GM12878 (cell line): ENCODE measurements around the gene ATP12A. TPM values are rescaled to one million over a fixed set of nuclear protein-coding genes. Genes with fewer than 3 reads are reported as not detected.

Source experiments
- ATAC-seq: fragments of 200-7000 bp; cut with Tn5 transposase; 3 replicates; pipeline ENCODE4 v1.9.1; 2020; ENCODE audit warnings: mild to moderate bottlenecking, moderate library complexity
- BruUV-seq: library from RNA; stranded (reverse); fragments of 400-500 nt; replicated peaks from 2 replicates; lab custom pipeline; 2021; lab: Mats Ljungman, UMichigan
- CTCF ChIA-PET: fragments of 300-600 bp; sonication (Branson Sonifier 250); formaldehyde crosslinking; extraction: SDS; loops from one replicate; lab custom pipeline; 2021; ENCODE audit warnings: inconsistent platforms; lab: Yijun Ruan, JAX
- POLR2A ChIA-PET: fragments of 350-600 bp; formaldehyde crosslinking; extraction: SDS; loops from one replicate; lab custom pipeline; 2021; ENCODE audit warnings: inconsistent platforms; lab: Charles Lee
- RAD21 ChIA-PET: fragments of 300-600 bp; sonication (Branson Sonifier 250); formaldehyde crosslinking; loops from one replicate; lab custom pipeline; 2023; ENCODE audit warnings: antibody characterized with exemption; ENCODE audit not compliant: unreplicated experiment; lab: Charles Lee
- SMC1A ChIA-PET: fragments of 300-600 bp; sonication (Branson Sonifier 250); formaldehyde crosslinking; loops from one replicate; lab custom pipeline; 2023; ENCODE audit not compliant: unreplicated experiment, uncharacterized antibody; lab: Charles Lee
- DNase-seq: peaks from one replicate; pipeline ENCODE4 v3.0.0-alpha.2; 2011; ENCODE audit warnings: low read depth, low spot score
- FAIRE-seq: peaks from 3 replicates; lab custom pipeline; 2011; peaks lifted over from hg19 to GRCh38; lab: Jason Lieb, UNC
- H2AFZ ChIP-seq: 2 replicates; pipeline ENCODE4 v1.6.0; 2011; ENCODE audit warnings: low read depth, low read length, control low read depth; ENCODE audit not compliant: control insufficient read depth
- H3K27ac ChIP-seq: 2 replicates; pipeline ENCODE4 v1.5.1; 2011; ENCODE audit warnings: control low read depth; ENCODE audit not compliant: control insufficient read depth, insufficient read depth
- H3K27me3 ChIP-seq, 2 experiments: replicated peaks in 1 of 2; 2 replicates each; pipeline versions ENCODE4 v1.6.0 to v1.6.1; 2011; ENCODE audit warnings: low read length in 1 of 2; ENCODE audit not compliant: control insufficient read depth in 2 of 2, insufficient read depth in 2 of 2
- H3K36me3 ChIP-seq, 2 experiments: 2 replicates each; pipeline ENCODE4 v1.5.1; 2011; ENCODE audit warnings: low read length in 1 of 2; ENCODE audit not compliant: control insufficient read depth in 2 of 2, insufficient read depth in 2 of 2
- H3K4me1 ChIP-seq: 2 replicates; pipeline ENCODE4 v1.6.1; 2011; ENCODE audit warnings: mild to moderate bottlenecking, low read length, moderate library complexity, mixed read lengths; ENCODE audit not compliant: control insufficient read depth, insufficient read depth
- H3K4me2 ChIP-seq: 2 replicates; pipeline ENCODE4 v1.6.0; 2011; ENCODE audit warnings: control low read depth; ENCODE audit not compliant: control insufficient read depth, insufficient read depth
- H3K4me3 ChIP-seq: fragments of 200-600 bp; sonication (generic); 2 replicates; pipeline ENCODE4 v1.5.1; 2016
- H3K79me2 ChIP-seq: 2 replicates; pipeline ENCODE4 v1.6.0; 2011; ENCODE audit warnings: low read length; ENCODE audit not compliant: control insufficient read depth, insufficient read depth
- H3K9ac ChIP-seq: 2 replicates; pipeline ENCODE4 v1.8.0; 2011; ENCODE audit warnings: low read length, control low read depth, mixed read lengths; ENCODE audit not compliant: control insufficient read depth, insufficient read depth
- H3K9me3 ChIP-seq: replicated peaks from 3 replicates; pipeline ENCODE4 v1.5.1; 2011; ENCODE audit warnings: mild to moderate bottlenecking, low read length; ENCODE audit not compliant: control insufficient read depth, insufficient read depth
- H4K20me1 ChIP-seq: 2 replicates; pipeline ENCODE4 v1.6.0; 2011; ENCODE audit not compliant: control insufficient read depth, insufficient read depth
- CHD2 ChIP-seq: IDR thresholded peaks from 2 replicates; pipeline ENCODE4 v1.6.1; 2011; ENCODE audit warnings: low read depth, low read length, improper control_type of control experiment, borderline replicate concordance
- CUX1 ChIP-seq: IDR thresholded peaks from 2 replicates; pipeline ENCODE4 v1.6.1; 2012; ENCODE audit warnings: improper control_type of control experiment, low read depth, low read length; ENCODE audit not compliant: insufficient replicate concordance
- FOXM1 ChIP-seq: IDR thresholded peaks from 2 replicates; pipeline ENCODE4 v1.6.1; 2012; ENCODE audit warnings: low read depth, mild to moderate bottlenecking, inconsistent platforms, low read length, moderate library complexity
- GABPA ChIP-seq: IDR thresholded peaks from 2 replicates; pipeline ENCODE4 v1.6.1; 2014; ENCODE audit warnings: antibody characterized with exemption, low read depth, mild to moderate bottlenecking, inconsistent platforms
- HSF1 ChIP-seq: fragments of 150-350 bp; IDR thresholded peaks from 2 replicates; pipeline ENCODE4 v1.6.1; 2014; ENCODE audit warnings: mild to moderate bottlenecking, low read depth, low read length
- IRF3 ChIP-seq: fragments of 450-650 bp; IDR thresholded peaks from 2 replicates; pipeline ENCODE4 v1.6.1; 2014; ENCODE audit warnings: mild to moderate bottlenecking
- KLF5 ChIP-seq: fragments of 450-650 bp; IDR thresholded peaks from 2 replicates; pipeline ENCODE4 v1.6.1; 2014; ENCODE audit warnings: mild to moderate bottlenecking; ENCODE audit not compliant: partially characterized antibody
- MEF2B ChIP-seq: fragments of 450-650 bp; IDR thresholded peaks from 2 replicates; pipeline ENCODE4 v1.6.1; 2018; ENCODE audit warnings: mild to moderate bottlenecking, moderate library complexity; ENCODE audit not compliant: partially characterized antibody, poor library complexity, severe bottlenecking
- REST ChIP-seq: IDR thresholded peaks from 2 replicates; pipeline ENCODE4 v1.6.1; 2012; ENCODE audit warnings: mild to moderate bottlenecking, low read depth, low read length
- TCF3 ChIP-seq: IDR thresholded peaks from 2 replicates; pipeline ENCODE4 v1.6.1; 2012; ENCODE audit warnings: low read depth, mild to moderate bottlenecking, low read length, borderline replicate concordance; ENCODE audit not compliant: insufficient read depth
- TCF7 ChIP-seq: IDR thresholded peaks from 2 replicates; pipeline ENCODE4 v1.6.1; 2014; ENCODE audit warnings: antibody characterized with exemption, borderline replicate concordance
- WGBS: methylation state at CpG from one replicate; pipeline ENCODE4 v1.1.6; 2016; ENCODE audit warnings: low lambda C conversion rate; ENCODE audit not compliant: insufficient replicate concordance, insufficient coverage; ENCODE audit errors: missing lambda C conversion rate; 5-methylcytosine and 5-hydroxymethylcytosine counted together
- in situ Hi-C: fragments of 300-500 bp; cut with MboI; formaldehyde crosslinking; loops from 9 replicates; pipeline ENCODE4 v1.14.3; 2018; ENCODE audit warnings: mixed read lengths
- intact Hi-C: fragments of 100-400 bp; cut with micrococcal nuclease; formaldehyde crosslinking; loops from one replicate; pipeline ENCODE4 v1.14.2; 2022; ENCODE audit not compliant: unreplicated experiment
- polyA plus RNA-seq, 11 experiments: library from polyadenylated mRNA; depleted of rRNA in 4 of 11; unstranded in 6 of 11; stranded (reverse) in 5 of 11; fragments of >200 nt; fragmentation: Nextera tagmentation in 4 of 11; fragmentation: Illumina TruSeq in 1 of 11; extraction: Ambion mirVana in 4 of 11; extraction: Trizol in 1 of 11; gene quantifications; 1 replicate in 1 of 11; 2 replicates in 10 of 11; pipeline versions ENCODE4 v1.2.1 to v1.2.3, GENCODE V29; 2011 to 2016; ENCODE audit warnings: inconsistent platforms in 2 of 11, missing spikeins in 2 of 11, low read depth in 1 of 11
- total RNA-seq, 4 experiments: library from RNA; depleted of rRNA in 3 of 4; stranded (reverse); fragments of >200 nt in 3 of 4; fragmentation: Illumina TruSeq in 1 of 4; extraction: Trizol in 1 of 4; gene quantifications; 2 replicates each; pipeline versions ENCODE4 v1.2.1 to v1.2.3, GENCODE V29; 2013 to 2021

ATP12A gene
- total and polyA plus RNA-seq, 10 of the 15 experiments (the other 5 are each of a cell fraction or from before 2014, with no cell fraction given), result 0.02 to 0.08 (median 0.04) TPM; not detected in 6

GRCh38 chr13:24684600-24684998, 4.4 kb downstream of the ATP12A start:
- ChIA-PET POLR2A (interaction anchor here (0.8 kb wide), 1 partner anchor 32 kb away, joined by 3 read pairs; no protein-coding TSS in a partner anchor), CTCF (interaction anchor here (0.7 to 2.0 kb wide), 9 partner anchors 9 to 590 kb away, joined by 3 to 14 read pairs (median 4); no protein-coding TSS in a partner anchor), SMC1A (interaction anchor here (0.7 to 1.0 kb wide), 3 partner anchors 9 to 311 kb away, joined by 3 to 4 read pairs (median 4); no protein-coding TSS in a partner anchor), RAD21 (interaction anchor here (0.7 to 1.0 kb wide), 3 partner anchors 43 to 65 kb away, joined by 3 to 4 read pairs (median 3); no protein-coding TSS in a partner anchor)
- Histone ChIP-seq H3K9ac (no peak overlapping the region), H2AFZ (peak overlapping the region; percentile 46), H3K4me3 (no peak overlapping the region), H3K4me1 (peaks cover 23% of the 10 kb centered on the region), H3K4me2 (peak overlapping the region; percentile 56), H3K9me3 (no peaks in the 10 kb centered on the region), H3K27ac (no peak overlapping the region), H4K20me1 (no peaks in the 10 kb centered on the region), H3K27me3 (peaks cover 3 to 7% of the 10 kb centered on the region in 2 experiments), H3K79me2 (no peaks in the 10 kb centered on the region), H3K36me3 (no peaks in the 10 kb centered on the region)
- in situ Hi-C loops, result no loop called here
- FAIRE-seq, result no peak
- no TSS peak for BruUV-seq
- peak; percentile 79 for ATAC-seq
- intact Hi-C loops, result loop anchor here (2.0 kb wide), 1 partner anchor 44 kb away; no protein-coding TSS in a partner anchor
- WGBS, result 1% methylated on average over 4 of the region's 4 CpGs
- DNase-seq, result no peak
- TF ChIP-seq IRF3 (no peak), REST (no peak), HSF1 (no peak), MEF2B (peak; percentile 96), GABPA (no peak), CHD2 (no peak), KLF5 (no peak), CUX1 (no peak), TCF7 (peak; percentile 99), FOXM1 (peak; percentile 80; the same call in 1 of the 2 replicates), TCF3 (no peak)
